Stomach (tissue), 9 donors: ENCODE data around the gene UBTD2. TPM values are rescaled to one million over a fixed set of nuclear protein-coding genes. Genes with fewer than 3 reads are reported as not detected.

Experiments used
- DNase-seq, 2 donors: peaks; one replicate each; pipeline versions ENCODE4 v3.0.0 to v3.0.0-alpha.2; 2013 to 2019
- H3K27ac ChIP-seq, 5 donors: fragments of 200-600 bp in 4 of 5; sonication (generic) in 4 of 5; one replicate each; pipeline ENCODE4 v1.5.1; 2013 to 2019; ENCODE audit warnings: mild to moderate bottlenecking in 1 of 5, moderate library complexity in 1 of 5
- H3K27me3 ChIP-seq, 3 donors: fragments of 200-600 bp; sonication (generic); one replicate each; pipeline ENCODE4 v1.5.1; 2017 to 2019; ENCODE audit warnings: mixed run types in 1 of 3
- H3K36me3 ChIP-seq, 4 donors: fragments of 200-600 bp; sonication (generic); 1 replicate in 3 of 4; 2 replicates in 1 of 4; pipeline ENCODE4 v1.5.1; 2016 to 2019
- H3K4me1 ChIP-seq, 4 donors: fragments of 200-600 bp; sonication (generic); one replicate each; pipeline ENCODE4 v1.5.1; 2016 to 2019
- H3K4me3 ChIP-seq, 4 donors: fragments of 200-600 bp; sonication (generic) in 3 of 4; one replicate each; pipeline ENCODE4 v1.5.1; 2016 to 2019; ENCODE audit warnings: mild to moderate bottlenecking in 1 of 4
- H3K9me3 ChIP-seq, 4 donors: fragments of 200-600 bp; sonication (generic); one replicate each; pipeline ENCODE4 v1.5.1; 2016 to 2019
- EP300 ChIP-seq: sonication (generic); formaldehyde crosslinking; IDR thresholded peaks from one replicate; pipeline ENCODE4 v1.6.1; 2017; ENCODE audit warnings: antibody characterized with exemption
- POLR2A ChIP-seq, 4 donors: fragments of 450-650 bp; IDR thresholded peaks; one replicate each; pipeline ENCODE4 v1.6.1; 2016; ENCODE audit warnings: antibody characterized with exemption in 4 of 4, control low read depth in 2 of 4, mild to moderate bottlenecking in 1 of 4, moderate library complexity in 1 of 4
- POLR2AphosphoS5 ChIP-seq, 3 donors: sonication (generic); formaldehyde crosslinking; IDR thresholded peaks; one replicate each; pipeline ENCODE4 v1.6.1; 2016; ENCODE audit warnings: antibody characterized with exemption in 3 of 3
- WGBS, 5 donors: extraction: QIAGEN DNeasy Blood & Tissue Kit in 3 of 5; methylation state at CpG; one replicate each; pipeline versions ENCODE4 v1.1.5 to v1.1.7; 2013 to 2018; 5-methylcytosine and 5-hydroxymethylcytosine counted together
- intact Hi-C: fragments of 100-400 bp; cut with DNase I; formaldehyde crosslinking; loops from one replicate; pipeline ENCODE4 v1.15.1; 2023; ENCODE audit warnings: low total_unique reads
- polyA plus RNA-seq, 3 donors: library from polyadenylated mRNA; stranded (reverse); fragments of 200-250 nt; gene quantifications; one replicate each; pipeline ENCODE4 v1.2.3, GENCODE V29; 2013
- total RNA-seq, 5 donors: library from RNA; depleted of rRNA; stranded (reverse); fragments of >200 nt; gene quantifications; one replicate each; pipeline versions ENCODE4 v1.1.0 to v1.2.3, GENCODE V29; 2014 to 2016
- TF ChIP-seq, protein P1 (sequence below), 7 experiments: fragments of 450-650 bp in 4 of 7; fragments of 200-600 bp in 3 of 7; sonication (generic) in 3 of 7; IDR thresholded peaks; one replicate each; pipeline ENCODE4 v1.5.1; 2016 to 2019; ENCODE audit warnings: antibody characterized with exemption in 7 of 7, control low read depth in 2 of 7, mild to moderate bottlenecking in 1 of 7
- donor health status: healthy with polysubstance abuse.
- donor health status: Bipolar disorder and iron deficiency.
- donor health status: healthy.

UBTD2 gene
- total and polyA plus RNA-seq, 8 donors, result 1.8 to 48.5 (median 16.7) TPM

GRCh38 chr5:172322028-172322965 is 38.7 kb upstream of the UBTD2 start:
- TF ChIP-seq, protein P1, sequence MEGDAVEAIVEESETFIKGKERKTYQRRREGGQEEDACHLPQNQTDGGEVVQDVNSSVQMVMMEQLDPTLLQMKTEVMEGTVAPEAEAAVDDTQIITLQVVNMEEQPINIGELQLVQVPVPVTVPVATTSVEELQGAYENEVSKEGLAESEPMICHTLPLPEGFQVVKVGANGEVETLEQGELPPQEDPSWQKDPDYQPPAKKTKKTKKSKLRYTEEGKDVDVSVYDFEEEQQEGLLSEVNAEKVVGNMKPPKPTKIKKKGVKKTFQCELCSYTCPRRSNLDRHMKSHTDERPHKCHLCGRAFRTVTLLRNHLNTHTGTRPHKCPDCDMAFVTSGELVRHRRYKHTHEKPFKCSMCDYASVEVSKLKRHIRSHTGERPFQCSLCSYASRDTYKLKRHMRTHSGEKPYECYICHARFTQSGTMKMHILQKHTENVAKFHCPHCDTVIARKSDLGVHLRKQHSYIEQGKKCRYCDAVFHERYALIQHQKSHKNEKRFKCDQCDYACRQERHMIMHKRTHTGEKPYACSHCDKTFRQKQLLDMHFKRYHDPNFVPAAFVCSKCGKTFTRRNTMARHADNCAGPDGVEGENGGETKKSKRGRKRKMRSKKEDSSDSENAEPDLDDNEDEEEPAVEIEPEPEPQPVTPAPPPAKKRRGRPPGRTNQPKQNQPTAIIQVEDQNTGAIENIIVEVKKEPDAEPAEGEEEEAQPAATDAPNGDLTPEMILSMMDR (IDR thresholded peaks at IDR 0.05), result no peak
- no peak for TF ChIP-seq POLR2A (IDR thresholded peaks at IDR 0.05)
- no peak for TF ChIP-seq EP300
- TF ChIP-seq POLR2AphosphoS5 (IDR thresholded peaks at IDR 0.05), result no peak
- Histone ChIP-seq H3K27me3 (no peaks in the 10 kb centered on the region), H3K36me3 (no peaks in the 10 kb centered on the region), H3K9me3 (no peaks in the 10 kb centered on the region), H3K4me1 (no peaks in the 10 kb centered on the region), H3K27ac (no peak overlapping the region), H3K4me3 (no peak overlapping the region)
- WGBS, 5 donors, result 65 to 72% (median 70%) methylated on average over 9 of the region's 9 CpGs
- DNase-seq, result peak in 1 of 2 donors; percentile 45
- intact Hi-C loops, result no loop called here

- Histone ChIP-seq H3K36me3 (no peaks in the 10 kb centered on the region), H3K4me3 (no peak overlapping the region), H3K4me1 (no peaks in the 10 kb centered on the region), H3K9me3 (no peaks in the 10 kb centered on the region), H3K27ac (no peak overlapping the region), H3K27me3 (no peaks in the 10 kb centered on the region)
- TF ChIP-seq, protein P1 (IDR thresholded peaks at IDR 0.05), result no peak
- TF ChIP-seq POLR2A (IDR thresholded peaks at IDR 0.05), result no peak
- TF ChIP-seq POLR2AphosphoS5 (IDR thresholded peaks at IDR 0.05), result no peak
- no peak for TF ChIP-seq EP300
- intact Hi-C loops, result no loop called here
- no peak for DNase-seq
Observed at GRCh38 chr5:172321593-172321992, 38.0 kb upstream of the UBTD2 start.

GRCh38 chr5:172319708-172320441 is 36.3 kb upstream of the UBTD2 start:
- H3K9me3 ChIP-seq, result no peaks in the 10 kb centered on the region
- intact Hi-C loops, result no loop called here

More at GRCh38 chr5:172319708-172320441, 36.3 kb upstream of the UBTD2 start:
- Histone ChIP-seq H3K27me3 (no peaks in the 10 kb centered on the region), H3K36me3 (no peaks in the 10 kb centered on the region), H3K4me1 (no peaks in the 10 kb centered on the region), H3K27ac (no peak overlapping the region), H3K4me3 (no peak overlapping the region)
- TF ChIP-seq, protein P1 (IDR thresholded peaks at IDR 0.05), result no peak
- TF ChIP-seq POLR2AphosphoS5 (IDR thresholded peaks at IDR 0.05), result no peak
- TF ChIP-seq POLR2A (IDR thresholded peaks at IDR 0.05), result no peak
- TF ChIP-seq EP300, result no peak
- no peak for DNase-seq
- 80 to 92% (median 85%) methylated on average over 4 of the region's 4 CpGs for WGBS, 5 donors
